HUDEP-2 (cell line): Measurements from ENCODE around the gene AANAT.
"Not testable (repeated sequence)": the region's sequence is repeated elsewhere in the genome, so short reads cannot be mapped to it uniquely, and the experiment has no call there.

ENCODE experiments used
- DNase-seq, 76 experiments: peaks; one replicate each; lab custom pipeline; 2025; ENCODE audit not compliant: unreplicated experiment in 76 of 76; lab: John Stamatoyannopoulos, UW

The AANAT gene

DNA sequence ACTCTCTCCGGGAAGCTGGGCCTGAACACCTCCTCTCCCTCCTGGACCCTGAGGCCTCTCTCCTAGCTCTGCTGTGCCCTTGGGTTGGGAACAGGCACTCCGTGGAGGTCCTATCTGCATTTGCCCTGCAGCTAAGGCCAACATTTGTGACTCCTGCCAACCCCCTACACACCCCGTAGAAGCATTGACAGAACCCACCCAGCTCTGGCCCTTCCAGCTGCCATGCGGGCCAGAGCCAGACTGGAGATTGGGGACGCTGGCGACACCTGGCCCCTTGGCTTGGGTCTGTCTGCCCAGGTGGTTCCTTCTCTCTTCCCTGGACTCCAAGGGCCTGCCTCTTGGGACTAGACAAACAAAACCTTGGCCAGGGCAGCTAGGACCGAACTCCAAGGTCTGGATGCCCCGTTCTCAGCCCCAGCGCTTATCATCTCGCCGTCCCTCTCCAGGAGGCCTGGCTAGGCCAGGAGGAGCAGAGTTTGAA lies 34.5 kb downstream of the AANAT start:
- no peak for DNase-seq

DNA sequence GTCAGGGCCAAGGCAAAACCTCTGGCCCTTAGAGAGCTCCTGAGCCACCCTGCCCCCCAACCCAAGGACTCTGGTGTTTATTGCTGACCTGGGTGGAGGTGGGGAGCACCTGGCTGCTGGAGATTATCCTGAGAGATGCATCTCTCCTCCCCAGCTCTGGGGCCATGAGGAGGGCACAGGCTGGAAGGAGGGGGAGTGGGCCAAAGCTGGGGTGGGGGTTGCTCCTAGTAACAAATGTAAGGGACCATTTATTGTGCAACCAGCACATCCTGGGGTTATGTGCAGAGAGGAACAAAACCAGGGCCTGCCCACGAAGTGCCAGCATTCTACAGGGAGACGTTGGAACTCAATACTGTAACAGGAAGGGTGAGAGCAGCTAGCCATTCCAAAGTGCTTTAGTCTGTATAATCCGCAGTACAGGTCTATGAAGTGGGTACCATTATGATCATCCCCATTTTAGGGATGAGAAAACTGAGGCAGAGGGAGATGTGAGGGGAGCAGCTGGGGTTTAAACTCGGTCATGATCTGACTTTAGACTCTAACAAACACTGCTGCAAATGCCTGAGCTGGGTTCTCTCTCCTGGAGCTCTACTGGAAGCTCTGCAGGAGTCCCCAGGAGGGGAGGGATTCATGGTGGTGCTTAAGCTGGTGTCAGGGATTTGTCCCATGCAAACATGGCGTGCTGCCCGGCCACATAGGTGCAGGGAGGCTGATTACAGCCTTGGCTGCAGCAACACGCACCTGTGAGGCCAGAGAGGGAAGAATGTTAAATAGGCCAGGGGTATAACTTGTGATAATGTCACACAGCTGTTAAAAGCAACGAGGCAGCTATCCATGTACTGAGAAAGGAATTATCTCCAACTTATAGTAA lies 35.2 kb downstream of the AANAT start:
- DNase-seq: no peak

DNA sequence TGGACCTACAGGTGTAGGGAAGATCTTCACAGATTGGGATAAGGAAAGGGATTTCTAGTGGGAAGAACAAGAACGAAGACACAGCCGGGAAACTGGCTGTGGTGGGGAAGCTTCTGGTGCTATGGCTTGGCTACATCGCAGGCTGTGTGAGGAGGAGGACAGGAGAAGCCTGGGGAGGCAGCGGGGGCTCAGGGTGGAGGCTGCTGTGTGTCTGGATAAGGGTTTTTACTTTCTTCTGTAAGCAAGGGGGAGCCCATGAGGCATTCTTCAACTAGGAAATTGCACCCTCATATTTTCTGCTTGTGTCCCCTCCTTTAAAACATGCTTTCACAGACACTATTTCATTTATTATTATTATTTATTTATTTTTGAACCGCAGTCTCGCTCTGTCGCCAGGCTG lies 36.7 kb downstream of the AANAT start:
- peak in 14 of 76 experiments; percentile 5 to 24 (median 15) for DNase-seq

DNA sequence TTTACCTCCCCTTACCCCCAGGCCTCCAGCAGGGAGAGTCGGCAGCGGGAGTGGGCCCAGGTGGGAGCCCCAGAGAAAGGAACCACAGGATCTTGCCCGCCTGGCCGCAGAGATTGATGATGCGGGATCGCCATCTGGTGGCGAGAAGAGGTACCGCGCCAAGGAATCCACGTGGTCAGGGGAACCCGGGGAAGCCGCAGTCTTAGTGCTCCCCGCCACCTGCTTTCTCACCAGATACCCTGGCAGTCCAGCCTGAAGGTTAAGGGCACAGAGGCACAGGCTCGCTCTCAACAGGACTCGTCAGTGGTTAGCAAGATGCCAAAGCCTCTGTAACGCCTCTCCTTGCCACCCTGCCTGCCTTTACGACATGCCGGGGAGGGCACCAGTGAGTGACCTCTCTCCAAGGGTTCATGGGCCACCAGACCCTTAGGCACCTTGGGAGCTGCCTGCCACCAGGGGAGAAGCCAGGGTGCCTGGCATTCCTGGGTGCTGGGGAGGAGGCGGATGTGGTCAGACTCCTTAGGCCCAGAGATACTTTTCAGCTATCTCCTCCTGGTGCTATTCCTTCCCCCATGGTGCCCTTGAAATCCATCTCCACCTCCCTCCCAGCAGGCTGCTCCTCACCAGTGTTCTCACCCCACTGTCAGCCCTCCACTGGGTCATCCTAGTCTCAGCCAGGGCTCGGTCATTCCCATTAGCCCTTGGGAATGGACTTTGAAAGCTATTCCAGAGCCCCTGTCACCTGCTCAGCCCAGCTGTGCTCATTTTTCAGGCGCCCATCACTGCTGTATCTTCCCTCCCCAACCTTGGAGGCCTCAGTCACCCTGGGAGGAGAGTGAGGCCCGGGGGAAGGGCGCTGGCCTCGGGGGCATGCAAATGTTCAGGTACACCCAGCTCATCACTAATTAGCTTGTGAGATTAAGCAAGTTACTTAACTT lies 39.3 kb downstream of the AANAT start:
- DNase-seq: peak in 63 of 76 experiments; percentile 16 to 85 (median 59)

DNA sequence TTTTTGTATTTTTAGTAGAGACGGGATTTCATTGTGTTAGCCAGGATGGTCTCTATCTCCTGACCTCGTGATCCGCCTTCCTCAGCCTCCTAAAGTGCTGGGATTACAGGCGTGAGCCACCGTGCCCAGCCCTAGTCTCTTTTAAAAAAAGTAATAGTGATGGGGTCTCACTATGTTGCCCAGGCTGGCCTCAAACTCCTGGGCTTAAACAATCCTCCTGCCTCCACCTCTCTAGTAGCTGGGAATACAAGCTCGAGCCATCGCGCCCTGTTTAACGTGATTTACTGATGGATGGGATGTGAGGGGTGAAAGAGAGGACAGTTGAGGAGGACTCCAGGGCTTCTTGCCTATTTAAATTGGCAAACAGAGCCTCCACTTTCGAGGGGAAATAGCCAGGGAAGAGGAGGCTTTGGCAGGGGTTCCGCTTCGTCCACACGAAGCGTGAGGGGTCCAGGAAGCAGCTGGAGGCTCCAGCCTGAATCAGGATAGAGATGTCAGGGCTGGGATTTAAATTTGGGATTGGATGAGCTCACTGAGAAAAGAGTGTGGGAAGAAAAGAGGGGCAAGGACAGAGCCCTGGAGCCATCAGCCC lies 41.2 kb downstream of the AANAT start:
- not testable (repeated sequence) for DNase-seq

DNA sequence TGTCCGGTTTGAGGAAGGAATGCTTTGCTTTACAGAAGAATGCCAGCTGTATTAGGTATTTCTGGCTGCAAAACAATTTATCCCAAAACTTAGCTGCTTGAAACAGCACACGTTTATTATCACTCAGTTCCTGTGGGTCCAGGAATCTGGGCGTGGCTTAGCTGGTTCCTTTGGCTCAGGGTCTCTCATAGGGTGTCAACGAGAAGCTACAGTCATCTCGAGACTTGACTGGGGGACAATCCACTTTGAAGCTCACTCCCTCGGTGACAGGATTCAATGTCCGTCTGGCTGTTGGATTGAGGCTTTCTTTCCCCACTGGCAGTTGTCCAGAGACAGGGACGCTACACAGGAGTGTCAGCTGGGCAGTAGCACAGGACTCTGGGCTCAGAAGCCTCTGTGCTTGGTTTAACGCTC lies 43.4 kb downstream of the AANAT start:
- DNase-seq: no peak

DNA sequence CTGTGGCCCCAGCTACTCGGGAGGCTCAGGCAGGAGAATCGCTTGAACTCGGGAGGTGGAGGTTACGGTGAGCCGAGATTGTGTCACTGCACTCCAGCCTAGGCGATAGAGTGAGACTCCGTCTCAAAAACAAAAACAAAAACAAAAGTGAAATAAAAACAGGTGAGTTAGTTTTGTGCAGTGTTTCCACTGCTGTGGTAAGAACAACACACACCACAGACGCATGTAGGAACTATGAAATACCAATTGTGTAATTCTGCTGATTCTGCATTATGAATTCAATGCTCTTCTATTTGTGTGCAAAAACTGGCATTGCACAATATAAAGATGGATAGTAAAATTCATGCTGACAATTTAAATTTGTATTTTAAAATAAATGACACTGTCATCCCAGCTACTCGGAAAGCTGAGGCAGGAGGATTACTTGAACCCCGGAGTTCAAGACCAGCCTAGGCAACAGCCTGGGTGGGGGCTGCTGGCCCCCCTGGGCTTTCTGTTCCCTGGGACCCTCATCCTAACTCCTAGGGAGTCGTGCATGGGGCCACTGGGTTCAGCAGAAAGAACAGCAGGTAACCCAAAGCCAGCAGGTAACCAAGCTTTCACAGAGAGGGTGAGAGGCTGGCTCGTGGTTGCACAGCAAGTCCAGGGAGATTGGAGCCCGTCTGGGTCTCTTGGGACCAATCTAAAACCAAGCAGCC lies 44.4 kb downstream of the AANAT start:
- no peak for DNase-seq

DNA sequence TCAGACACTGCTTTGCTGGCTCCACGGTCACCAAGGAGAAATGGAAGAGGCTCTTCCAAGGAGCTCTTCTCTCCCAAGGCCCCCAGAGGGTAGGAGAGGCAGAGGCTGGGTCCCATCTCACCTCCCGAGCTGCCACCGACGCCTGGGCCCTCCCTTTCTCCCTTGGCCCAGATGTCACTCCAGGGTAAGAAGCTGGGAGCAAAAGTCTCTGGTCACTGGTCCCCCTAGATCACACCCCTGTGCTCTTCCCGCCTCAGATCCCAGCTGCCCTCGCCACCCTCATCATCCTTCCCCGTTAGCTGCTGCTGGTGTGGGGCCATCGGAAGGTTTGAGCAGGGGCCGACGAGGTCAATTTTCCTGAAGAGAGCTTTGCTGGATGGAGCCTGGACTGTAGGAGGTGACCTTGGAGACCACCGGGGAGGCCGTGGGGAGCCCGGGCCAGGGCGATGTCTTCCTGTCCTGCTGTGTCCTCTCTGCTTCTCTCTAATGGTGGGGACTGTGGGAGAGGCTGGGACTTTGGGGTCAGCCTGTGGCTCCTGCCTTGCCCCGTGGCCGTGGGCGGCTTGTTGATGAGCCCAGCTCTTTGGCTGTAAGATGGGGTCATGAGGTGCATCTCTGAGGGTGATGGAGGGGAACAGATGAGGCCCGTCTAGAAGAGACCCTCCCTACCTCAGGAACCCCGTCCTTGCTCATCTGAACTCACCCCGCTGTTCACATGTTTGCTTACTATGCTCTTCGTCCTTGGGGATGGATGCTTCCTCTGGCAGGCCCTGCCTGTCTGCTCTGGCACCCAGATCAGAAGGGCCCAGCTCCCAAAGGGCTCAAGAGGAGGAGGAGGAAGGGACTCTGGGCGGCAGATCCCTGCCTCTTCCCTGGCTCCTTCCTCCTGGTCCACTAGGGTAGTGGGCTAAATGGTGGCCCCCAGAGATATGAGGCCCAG lies 45.2 kb downstream of the AANAT start:
- DNase-seq: no peak

DNA sequence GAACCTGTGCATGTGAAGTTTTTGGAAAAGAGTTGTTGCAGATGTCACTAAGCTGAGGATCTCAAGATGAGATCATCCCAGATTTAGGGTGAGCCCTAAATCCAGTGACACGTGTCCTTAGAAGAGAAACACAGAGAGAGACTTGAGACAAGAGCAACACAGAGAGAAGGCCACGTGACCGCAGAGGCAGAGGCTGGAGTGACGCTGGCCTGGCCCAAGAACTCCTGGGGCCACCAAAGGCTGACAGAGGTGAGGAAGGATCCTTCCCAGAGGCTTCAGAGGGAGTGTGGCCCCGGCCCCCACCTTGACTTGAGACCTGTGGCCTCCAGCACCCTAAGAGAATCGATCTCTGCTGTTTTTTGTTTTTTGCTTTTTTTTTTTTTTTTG lies 45.9 kb downstream of the AANAT start:
- no peak for DNase-seq

DNA sequence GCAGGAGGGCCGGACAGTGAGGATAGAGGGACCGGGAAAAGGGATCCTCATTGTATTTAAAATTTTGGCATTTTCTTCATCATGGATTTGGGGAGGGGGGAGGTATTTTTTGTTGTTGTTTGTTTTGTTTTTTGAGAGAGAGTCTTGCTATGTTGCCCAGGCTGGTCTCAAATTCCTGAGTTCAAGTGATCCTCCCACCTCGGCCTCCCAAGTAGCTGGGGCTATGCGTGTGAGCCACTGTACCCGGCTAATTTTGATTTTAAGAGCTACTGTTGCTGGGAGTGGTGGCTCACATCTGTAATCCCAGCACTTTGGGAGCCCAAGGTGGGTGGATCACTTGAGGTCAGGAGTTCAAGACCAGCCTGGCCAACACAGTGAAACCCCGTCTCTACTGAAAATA lies 47.0 kb downstream of the AANAT start:
- not testable (repeated sequence) for DNase-seq

DNA sequence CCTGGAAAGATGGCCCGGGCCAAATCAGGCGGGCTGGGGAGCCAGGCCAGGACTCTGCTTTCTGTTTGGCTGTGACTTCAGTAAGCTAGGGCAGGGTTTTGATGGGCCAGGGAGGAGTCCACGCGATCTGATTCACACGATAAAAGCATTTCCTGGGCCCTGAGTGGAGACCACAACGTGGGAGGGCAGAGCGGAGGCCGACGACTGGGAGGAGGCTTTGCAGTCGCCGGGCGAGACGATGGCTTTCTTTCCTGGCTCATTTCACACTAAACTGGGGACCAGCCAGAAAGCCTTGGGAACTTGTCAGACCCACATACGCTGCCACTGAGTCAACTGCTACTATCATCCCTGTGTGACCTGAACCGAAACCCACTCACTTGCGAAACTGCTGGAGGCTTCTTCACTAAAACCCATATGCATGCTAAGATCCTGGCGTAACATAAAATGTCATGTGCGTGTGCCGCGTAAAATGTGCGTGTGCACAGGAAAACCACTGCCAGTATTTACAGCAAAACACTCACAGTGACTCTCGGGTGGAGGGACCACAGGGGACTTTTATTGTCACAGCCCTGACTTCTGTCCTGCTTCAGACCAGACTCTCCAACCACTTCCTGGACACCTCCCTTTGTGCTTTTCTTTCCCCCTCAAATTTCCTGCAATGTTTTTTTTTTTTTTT lies 48.0 kb downstream of the AANAT start:
- DNase-seq: peak in 18 of 76 experiments; percentile 4 to 68 (median 28)

DNA sequence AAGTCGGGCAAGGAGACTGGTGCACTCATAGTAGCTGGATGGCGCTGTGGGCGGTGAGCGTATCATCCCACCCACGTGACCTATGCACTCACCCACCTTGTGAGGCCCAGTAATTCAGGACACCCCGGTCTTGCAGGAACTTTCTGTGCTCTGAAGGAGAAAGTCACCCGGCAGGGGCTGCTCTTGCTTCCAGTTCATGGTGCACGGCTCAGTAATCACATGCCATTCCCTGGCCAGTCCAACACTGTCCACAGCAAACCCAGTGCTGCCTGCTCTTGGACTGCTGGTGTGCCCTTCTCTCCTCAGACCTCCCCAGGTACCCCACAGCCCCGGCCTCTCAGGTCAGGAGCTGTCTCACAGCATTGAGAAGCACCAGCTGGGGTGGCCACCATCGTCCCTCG lies 50.2 kb downstream of the AANAT start:
- no peak for DNase-seq

DNA sequence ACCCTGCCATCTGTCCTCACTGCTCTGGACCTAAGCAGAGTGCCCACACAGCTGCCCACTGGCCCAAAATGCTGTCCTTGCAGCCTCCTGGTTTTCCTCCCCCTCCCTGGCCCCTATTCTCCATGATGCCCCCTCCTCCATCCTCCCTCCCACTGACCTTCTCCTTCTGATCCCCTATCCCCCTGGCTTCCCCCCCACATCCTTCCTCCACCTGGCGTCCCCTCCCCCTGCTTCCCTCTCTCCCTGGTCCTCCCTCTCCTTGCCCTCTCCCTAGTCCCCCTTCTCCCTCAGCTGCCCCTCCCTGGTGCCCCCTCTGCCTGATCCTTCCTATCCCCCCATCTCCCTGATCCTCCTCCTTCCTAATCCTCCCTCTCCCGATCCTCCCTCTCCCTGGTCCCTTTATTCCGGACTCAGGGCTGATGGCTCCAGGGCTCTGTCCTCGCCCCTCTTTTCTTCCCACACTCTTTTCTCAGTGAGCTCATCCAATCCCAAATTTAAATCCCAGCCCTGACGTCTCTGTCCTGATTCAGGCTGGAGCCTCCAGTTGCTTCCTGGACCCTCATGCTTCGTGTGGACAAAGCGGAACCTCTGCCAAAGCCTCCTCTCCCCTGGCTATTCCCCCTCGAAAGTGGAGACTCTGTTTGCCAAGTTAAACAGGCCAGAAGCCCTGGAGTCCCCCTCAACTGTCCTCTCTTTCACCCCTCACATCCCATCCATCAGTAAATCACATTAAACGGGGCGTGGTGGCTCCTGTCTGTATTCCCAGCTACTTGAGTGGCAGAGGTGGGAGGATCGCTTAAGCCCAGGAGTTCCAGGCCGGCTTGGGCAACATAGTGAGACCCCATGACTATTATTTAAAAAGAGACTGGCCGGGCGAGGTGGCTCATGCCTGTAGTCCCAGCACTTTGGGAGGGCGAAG lies 51.9 kb downstream of the AANAT start:
- no peak for DNase-seq
